ENCODE data around the gene HDAC4. TPM values are rescaled to one million over a fixed set of nuclear protein-coding genes. Genes with fewer than 3 reads are reported as not detected.

Gene HDAC4
- total and polyA plus RNA-seq, 9 of the 15 experiments (the other 6 are each of a cell fraction or from before 2014, with no cell fraction given): 0.11 to 20.2 (median 4.0) TPM

GRCh38 chr2:239240414-239240881, 160.4 kb downstream of the HDAC4 start (continued):
- TF ChIP-seq FOXJ2 (tag; IDR thresholded peaks at IDR 0.05): no peak
- TF ChIP-seq ZNF589 (CRISPR knock-in tag; IDR thresholded peaks at IDR 0.05; ENCODE audit: low read depth): no peak
- TF ChIP-seq ZNF263 (CRISPR knock-in tag; IDR thresholded peaks at IDR 0.05; ENCODE audit: borderline replicate concordance): no peak
- no peak for TF ChIP-seq ZNF217 (CRISPR knock-in tag; IDR thresholded peaks at IDR 0.05)
- peak; percentile 99 for TF ChIP-seq CTBP1 (IDR thresholded peaks at IDR 0.05; ENCODE audit: borderline replicate concordance)
- TF ChIP-seq ZNF232 (CRISPR knock-in tag; IDR thresholded peaks at IDR 0.05): no peak
- TF ChIP-seq, protein P1, sequence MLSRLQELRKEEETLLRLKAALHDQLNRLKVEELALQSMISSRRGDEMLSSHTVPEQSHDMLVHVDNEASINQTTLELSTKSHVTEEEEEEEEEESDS (CRISPR knock-in tag; IDR thresholded peaks at IDR 0.05): no peak
- no peak for TF ChIP-seq ZNF707 (CRISPR knock-in tag; conservative IDR thresholded peaks at IDR 0.05)
- no peak for TF ChIP-seq POLR3G (IDR thresholded peaks at IDR 0.05; ENCODE audit: extremely low read depth, insufficient read length, insufficient replicate concordance)
- TF ChIP-seq ZNF644 (tag; IDR thresholded peaks at IDR 0.05; ENCODE audit: low read depth): no peak
- TF ChIP-seq, protein P2, sequence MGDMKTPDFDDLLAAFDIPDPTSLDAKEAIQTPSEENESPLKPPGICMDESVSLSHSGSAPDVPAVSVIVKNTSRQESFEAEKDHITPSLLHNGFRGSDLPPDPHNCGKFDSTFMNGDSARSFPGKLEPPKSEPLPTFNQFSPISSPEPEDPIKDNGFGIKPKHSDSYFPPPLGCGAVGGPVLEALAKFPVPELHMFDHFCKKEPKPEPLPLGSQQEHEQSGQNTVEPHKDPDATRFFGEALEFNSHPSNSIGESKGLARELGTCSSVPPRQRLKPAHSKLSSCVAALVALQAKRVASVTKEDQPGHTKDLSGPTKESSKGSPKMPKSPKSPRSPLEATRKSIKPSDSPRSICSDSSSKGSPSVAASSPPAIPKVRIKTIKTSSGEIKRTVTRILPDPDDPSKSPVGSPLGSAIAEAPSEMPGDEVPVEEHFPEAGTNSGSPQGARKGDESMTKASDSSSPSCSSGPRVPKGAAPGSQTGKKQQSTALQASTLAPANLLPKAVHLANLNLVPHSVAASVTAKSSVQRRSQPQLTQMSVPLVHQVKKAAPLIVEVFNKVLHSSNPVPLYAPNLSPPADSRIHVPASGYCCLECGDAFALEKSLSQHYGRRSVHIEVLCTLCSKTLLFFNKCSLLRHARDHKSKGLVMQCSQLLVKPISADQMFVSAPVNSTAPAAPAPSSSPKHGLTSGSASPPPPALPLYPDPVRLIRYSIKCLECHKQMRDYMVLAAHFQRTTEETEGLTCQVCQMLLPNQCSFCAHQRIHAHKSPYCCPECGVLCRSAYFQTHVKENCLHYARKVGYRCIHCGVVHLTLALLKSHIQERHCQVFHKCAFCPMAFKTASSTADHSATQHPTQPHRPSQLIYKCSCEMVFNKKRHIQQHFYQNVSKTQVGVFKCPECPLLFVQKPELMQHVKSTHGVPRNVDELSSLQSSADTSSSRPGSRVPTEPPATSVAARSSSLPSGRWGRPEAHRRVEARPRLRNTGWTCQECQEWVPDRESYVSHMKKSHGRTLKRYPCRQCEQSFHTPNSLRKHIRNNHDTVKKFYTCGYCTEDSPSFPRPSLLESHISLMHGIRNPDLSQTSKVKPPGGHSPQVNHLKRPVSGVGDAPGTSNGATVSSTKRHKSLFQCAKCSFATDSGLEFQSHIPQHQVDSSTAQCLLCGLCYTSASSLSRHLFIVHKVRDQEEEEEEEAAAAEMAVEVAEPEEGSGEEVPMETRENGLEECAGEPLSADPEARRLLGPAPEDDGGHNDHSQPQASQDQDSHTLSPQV (IDR thresholded peaks at IDR 0.05): no peak
- TF ChIP-seq, protein P3, sequence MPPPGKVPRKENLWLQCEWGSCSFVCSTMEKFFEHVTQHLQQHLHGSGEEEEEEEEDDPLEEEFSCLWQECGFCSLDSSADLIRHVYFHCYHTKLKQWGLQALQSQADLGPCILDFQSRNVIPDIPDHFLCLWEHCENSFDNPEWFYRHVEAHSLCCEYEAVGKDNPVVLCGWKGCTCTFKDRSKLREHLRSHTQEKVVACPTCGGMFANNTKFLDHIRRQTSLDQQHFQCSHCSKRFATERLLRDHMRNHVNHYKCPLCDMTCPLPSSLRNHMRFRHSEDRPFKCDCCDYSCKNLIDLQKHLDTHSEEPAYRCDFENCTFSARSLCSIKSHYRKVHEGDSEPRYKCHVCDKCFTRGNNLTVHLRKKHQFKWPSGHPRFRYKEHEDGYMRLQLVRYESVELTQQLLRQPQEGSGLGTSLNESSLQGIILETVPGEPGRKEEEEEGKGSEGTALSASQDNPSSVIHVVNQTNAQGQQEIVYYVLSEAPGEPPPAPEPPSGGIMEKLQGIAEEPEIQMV (tag; conservative IDR thresholded peaks at IDR 0.05; ENCODE audit: low read depth): no peak
- TF ChIP-seq ATF2 (CRISPR knock-in tag; IDR thresholded peaks at IDR 0.05): no peak
- TF ChIP-seq COPS2 (conservative IDR thresholded peaks at IDR 0.05): no peak
- no peak for TF ChIP-seq SIN3A (IDR thresholded peaks at IDR 0.05; ENCODE audit: borderline replicate concordance in 2 of 2, control insufficient read depth in 1 of 2, low read depth in 2 of 2, low read length in 2 of 2)
- TF ChIP-seq RHOXF2B (CRISPR knock-in tag; conservative IDR thresholded peaks at IDR 0.05): no peak
- TF ChIP-seq, protein P4, sequence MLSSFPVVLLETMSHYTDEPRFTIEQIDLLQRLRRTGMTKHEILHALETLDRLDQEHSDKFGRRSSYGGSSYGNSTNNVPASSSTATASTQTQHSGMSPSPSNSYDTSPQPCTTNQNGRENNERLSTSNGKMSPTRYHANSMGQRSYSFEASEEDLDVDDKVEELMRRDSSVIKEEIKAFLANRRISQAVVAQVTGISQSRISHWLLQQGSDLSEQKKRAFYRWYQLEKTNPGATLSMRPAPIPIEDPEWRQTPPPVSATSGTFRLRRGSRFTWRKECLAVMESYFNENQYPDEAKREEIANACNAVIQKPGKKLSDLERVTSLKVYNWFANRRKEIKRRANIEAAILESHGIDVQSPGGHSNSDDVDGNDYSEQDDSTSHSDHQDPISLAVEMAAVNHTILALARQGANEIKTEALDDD (IDR thresholded peaks at IDR 0.05): no peak
- TF ChIP-seq MEIS2 (IDR thresholded peaks at IDR 0.05; ENCODE audit: partially characterized antibody): no peak
- no peak for TF ChIP-seq POLR3A (IDR thresholded peaks at IDR 0.05; ENCODE audit: borderline replicate concordance, extremely low read depth, insufficient read depth, insufficient read length)
- TF ChIP-seq RBM14 (IDR thresholded peaks at IDR 0.05; ENCODE audit: borderline replicate concordance, insufficient read depth, low read depth, low read length): no peak
